ENCODE data around the gene FAM83B.

DNA sequence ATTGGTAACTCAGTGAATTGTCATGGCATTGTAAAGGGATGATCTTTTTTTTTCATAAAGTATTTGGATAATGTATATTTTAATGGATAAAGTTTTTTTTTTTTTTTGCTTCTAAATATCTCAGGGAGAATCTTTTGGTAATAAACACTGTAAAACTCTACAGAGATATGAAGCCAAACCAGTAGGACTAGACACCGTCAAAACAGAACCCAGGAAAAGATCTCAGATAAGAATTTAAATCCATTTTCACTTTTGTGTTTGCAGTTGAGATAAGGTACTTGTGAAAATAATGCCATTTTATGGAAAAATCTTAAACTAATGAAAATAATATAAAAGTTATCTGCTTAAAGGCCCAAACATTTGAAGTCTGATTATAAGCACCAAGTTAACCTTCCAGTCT lies 27.0 kb downstream of the FAM83B start:
- TF ChIP-seq, protein P1, sequence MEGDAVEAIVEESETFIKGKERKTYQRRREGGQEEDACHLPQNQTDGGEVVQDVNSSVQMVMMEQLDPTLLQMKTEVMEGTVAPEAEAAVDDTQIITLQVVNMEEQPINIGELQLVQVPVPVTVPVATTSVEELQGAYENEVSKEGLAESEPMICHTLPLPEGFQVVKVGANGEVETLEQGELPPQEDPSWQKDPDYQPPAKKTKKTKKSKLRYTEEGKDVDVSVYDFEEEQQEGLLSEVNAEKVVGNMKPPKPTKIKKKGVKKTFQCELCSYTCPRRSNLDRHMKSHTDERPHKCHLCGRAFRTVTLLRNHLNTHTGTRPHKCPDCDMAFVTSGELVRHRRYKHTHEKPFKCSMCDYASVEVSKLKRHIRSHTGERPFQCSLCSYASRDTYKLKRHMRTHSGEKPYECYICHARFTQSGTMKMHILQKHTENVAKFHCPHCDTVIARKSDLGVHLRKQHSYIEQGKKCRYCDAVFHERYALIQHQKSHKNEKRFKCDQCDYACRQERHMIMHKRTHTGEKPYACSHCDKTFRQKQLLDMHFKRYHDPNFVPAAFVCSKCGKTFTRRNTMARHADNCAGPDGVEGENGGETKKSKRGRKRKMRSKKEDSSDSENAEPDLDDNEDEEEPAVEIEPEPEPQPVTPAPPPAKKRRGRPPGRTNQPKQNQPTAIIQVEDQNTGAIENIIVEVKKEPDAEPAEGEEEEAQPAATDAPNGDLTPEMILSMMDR (IDR thresholded peaks at IDR 0.05) = no peak
- TF ChIP-seq POLR2AphosphoS5 (IDR thresholded peaks at IDR 0.05) = no peak
- no peak for TF ChIP-seq POLR2A (IDR thresholded peaks at IDR 0.05)
- no peak for TF ChIP-seq EP300 (IDR thresholded peaks at IDR 0.05; ENCODE audit: low read depth)
